Activated naive CD8-positive, alpha-beta T cell treated with anti-CD3 and anti-CD28 coated beads, Interleukin-2, amount 10 ng/mL, durations not matched to agents 7 days and 5 days (primary cell): Measurements from ENCODE around the gene HEATR5A. TPM values are rescaled to one million over a fixed set of nuclear protein-coding genes. Genes with fewer than 3 reads are reported as not detected.
"Not testable (repeated sequence)": the region's sequence is repeated elsewhere in the genome, so short reads cannot be mapped to it uniquely, and the experiment has no call there.

Source experiments
- ATAC-seq: fragments of 150-1000 bp; cut with Tn5 transposase; one replicate; pipeline ENCODE4 v1.10.0; 2021; ENCODE audit warnings: low read depth, moderate library complexity
- POLR2A ChIA-PET: fragments of 350-600 bp; sonication (Branson Sonifier 250); formaldehyde crosslinking; loops from one replicate; lab custom pipeline; 2021; ENCODE audit warnings: antibody characterized with exemption; lab: Charles Lee
- DNase-seq: peaks from one replicate; pipeline ENCODE4 v3.0.0; 2021
- H3K27ac Mint-ChIP-seq: one replicate; pipeline ENCODE4 v1.8.0; 2022; ENCODE audit warnings: mild to moderate bottlenecking, mixed read lengths
- H3K27me3 Mint-ChIP-seq: one replicate; pipeline ENCODE4 v1.8.0; 2022; ENCODE audit warnings: mild to moderate bottlenecking, moderate library complexity, mixed read lengths
- H3K36me3 Mint-ChIP-seq: one replicate; pipeline ENCODE4 v1.8.0; 2021; ENCODE audit warnings: mild to moderate bottlenecking, mixed read lengths
- H3K4me1 Mint-ChIP-seq: one replicate; pipeline ENCODE4 v1.8.0; 2021; ENCODE audit warnings: mixed read lengths
- H3K4me3 Mint-ChIP-seq: one replicate; pipeline ENCODE4 v1.8.0; 2022; ENCODE audit warnings: mild to moderate bottlenecking, moderate library complexity, mixed read lengths
- H3K9me3 Mint-ChIP-seq: one replicate; pipeline ENCODE4 v1.8.0; 2021; ENCODE audit warnings: mixed read lengths
- total RNA-seq, 2 experiments: library from RNA; stranded (reverse); gene quantifications; one replicate each; pipeline ENCODE4 v1.2.3, GENCODE V29; 2021

The HEATR5A gene
- total RNA-seq, 2 experiments from 2014 or later: 9.4 to 11.5 TPM

GRCh38 chr14:31292937-31293616 lies 127.3 kb downstream of the HEATR5A start:
- Mint-ChIP-seq H3K27ac (no peak overlapping the region), H3K4me3 (no peak overlapping the region), H3K27me3 (no peaks in the 10 kb centered on the region), H3K36me3 (no peaks in the 10 kb centered on the region), H3K4me1 (peaks cover 2% of the 10 kb centered on the region), H3K9me3 (peaks cover 1% of the 10 kb centered on the region)
- ATAC-seq: no peak
- DNase-seq: no peak
- POLR2A ChIA-PET: no interaction called here

- POLR2A ChIA-PET: no interaction called here
- Mint-ChIP-seq H3K4me1 (peaks cover 2% of the 10 kb centered on the region), H3K9me3 (peaks cover 5% of the 10 kb centered on the region), H3K27ac (no peak overlapping the region), H3K36me3 (no peaks in the 10 kb centered on the region), H3K27me3 (no peaks in the 10 kb centered on the region), H3K4me3 (no peak overlapping the region)
- DNase-seq (no peak), ATAC-seq (no peak)
Measured at GRCh38 chr14:31291210-31291609, 129.1 kb downstream of the HEATR5A start.

- no peak overlapping the region for H3K27ac Mint-ChIP-seq
- peaks cover 10% of the 10 kb centered on the region for H3K4me1 Mint-ChIP-seq
- POLR2A ChIA-PET: no interaction called here
- peaks cover 5% of the 10 kb centered on the region for H3K9me3 Mint-ChIP-seq
- ATAC-seq (no peak), DNase-seq (no peak)
- H3K4me3 Mint-ChIP-seq: no peak overlapping the region
- no peaks in the 10 kb centered on the region for H3K36me3 Mint-ChIP-seq
- H3K27me3 Mint-ChIP-seq: no peaks in the 10 kb centered on the region
Measured at GRCh38 chr14:31287294-31287972, 132.9 kb downstream of the HEATR5A start.

GRCh38 chr14:31286456-31287293 lies 133.7 kb downstream of the HEATR5A start:
- no peak for ATAC-seq
- Mint-ChIP-seq H3K36me3 (no peaks in the 10 kb centered on the region), H3K27me3 (no peaks in the 10 kb centered on the region), H3K4me1 (peaks cover 10% of the 10 kb centered on the region), H3K27ac (no peak overlapping the region), H3K9me3 (peaks cover 5% of the 10 kb centered on the region), H3K4me3 (no peak overlapping the region)
- POLR2A ChIA-PET: no interaction called here
- no peak for DNase-seq

- H3K9me3 Mint-ChIP-seq: peaks cover 8% of the 10 kb centered on the region
- no peaks in the 10 kb centered on the region for H3K36me3 Mint-ChIP-seq
- no peak overlapping the region for H3K27ac Mint-ChIP-seq
- peak overlapping the region; percentile 14 for H3K4me3 Mint-ChIP-seq
- POLR2A ChIA-PET: no interaction called here
- peaks cover 8% of the 10 kb centered on the region for H3K4me1 Mint-ChIP-seq
- no peaks in the 10 kb centered on the region for H3K27me3 Mint-ChIP-seq
- no peak for ATAC-seq
- no peak for DNase-seq
Measured at GRCh38 chr14:31283578-31284252, 136.6 kb downstream of the HEATR5A start.

- Mint-ChIP-seq H3K27me3 (no peaks in the 10 kb centered on the region), H3K27ac (no peak overlapping the region), H3K9me3 (peaks cover 7% of the 10 kb centered on the region), H3K4me1 (peaks cover 8% of the 10 kb centered on the region), H3K4me3 (no peak overlapping the region), H3K36me3 (no peaks in the 10 kb centered on the region)
- ATAC-seq (no peak), DNase-seq (no peak)
- POLR2A ChIA-PET: no interaction called here
Measured at GRCh38 chr14:31283153-31283552, 137.2 kb downstream of the HEATR5A start.

- Mint-ChIP-seq H3K9me3 (peaks cover 5% of the 10 kb centered on the region), H3K4me1 (peaks cover 8% of the 10 kb centered on the region), H3K36me3 (peaks cover 1% of the 10 kb centered on the region), H3K27ac (no peak overlapping the region), H3K4me3 (no peak overlapping the region), H3K27me3 (no peaks in the 10 kb centered on the region)
- ATAC-seq: no peak
- no peak for DNase-seq
- POLR2A ChIA-PET: no interaction called here
Measured at GRCh38 chr14:31280871-31281220, 139.5 kb downstream of the HEATR5A start.

GRCh38 chr14:31280132-31280870 lies 140.0 kb downstream of the HEATR5A start:
- no peak overlapping the region for H3K4me3 Mint-ChIP-seq
- ATAC-seq (no peak), DNase-seq (no peak)
- H3K4me1 Mint-ChIP-seq: peaks cover 8% of the 10 kb centered on the region
- POLR2A ChIA-PET: interaction anchor here (0.6 kb wide), 1 partner anchor 62 kb away, joined by 4 read pairs; no protein-coding TSS in a partner anchor
- peaks cover 5% of the 10 kb centered on the region for H3K9me3 Mint-ChIP-seq
- H3K27me3 Mint-ChIP-seq: no peaks in the 10 kb centered on the region
- H3K27ac Mint-ChIP-seq: no peak overlapping the region
- H3K36me3 Mint-ChIP-seq: peaks cover 1% of the 10 kb centered on the region

GRCh38 chr14:31278883-31279282 lies 141.5 kb downstream of the HEATR5A start:
- peaks cover 9% of the 10 kb centered on the region for H3K4me1 Mint-ChIP-seq
- H3K4me3 Mint-ChIP-seq: no peak overlapping the region
- no peak overlapping the region for H3K27ac Mint-ChIP-seq
- ATAC-seq (no peak), DNase-seq (no peak)
- H3K9me3 Mint-ChIP-seq: peaks cover 6% of the 10 kb centered on the region
- POLR2A ChIA-PET: no interaction called here
- H3K36me3 Mint-ChIP-seq: peaks cover 1% of the 10 kb centered on the region
- H3K27me3 Mint-ChIP-seq: no peaks in the 10 kb centered on the region

GRCh38 chr14:31277085-31277484 lies 143.3 kb downstream of the HEATR5A start:
- POLR2A ChIA-PET: no interaction called here
- no peak overlapping the region for H3K27ac Mint-ChIP-seq
- no peak overlapping the region for H3K4me3 Mint-ChIP-seq
- H3K36me3 Mint-ChIP-seq: peaks cover 1% of the 10 kb centered on the region
- no peaks in the 10 kb centered on the region for H3K27me3 Mint-ChIP-seq
- ATAC-seq: no peak
- H3K9me3 Mint-ChIP-seq: peaks cover 6% of the 10 kb centered on the region
- H3K4me1 Mint-ChIP-seq: peaks cover 2% of the 10 kb centered on the region
- DNase-seq: no peak

GRCh38 chr14:31276417-31276816 lies 143.9 kb downstream of the HEATR5A start:
- H3K4me1 Mint-ChIP-seq, ATAC-seq, POLR2A ChIA-PET, H3K27ac Mint-ChIP-seq, DNase-seq, H3K9me3 Mint-ChIP-seq, H3K4me3 Mint-ChIP-seq, H3K36me3 Mint-ChIP-seq, H3K27me3 Mint-ChIP-seq: not testable (repeated sequence)

GRCh38 chr14:31275731-31276130 lies 144.6 kb downstream of the HEATR5A start:
- POLR2A ChIA-PET: no interaction called here
- Mint-ChIP-seq H3K36me3 (peaks cover 1% of the 10 kb centered on the region), H3K27me3 (no peaks in the 10 kb centered on the region), H3K4me3 (no peak overlapping the region), H3K4me1 (peaks cover 2% of the 10 kb centered on the region), H3K9me3 (peaks cover 6% of the 10 kb centered on the region), H3K27ac (no peak overlapping the region)
- DNase-seq (no peak), ATAC-seq (no peak)

- H3K4me1 Mint-ChIP-seq: peaks cover 2% of the 10 kb centered on the region
- DNase-seq (no peak), ATAC-seq (no peak)
- no peak overlapping the region for H3K4me3 Mint-ChIP-seq
- H3K9me3 Mint-ChIP-seq: peaks cover 9% of the 10 kb centered on the region
- POLR2A ChIA-PET: no interaction called here
- H3K27me3 Mint-ChIP-seq: no peaks in the 10 kb centered on the region
- H3K27ac Mint-ChIP-seq: no peak overlapping the region
- H3K36me3 Mint-ChIP-seq: peaks cover 2% of the 10 kb centered on the region
Measured at GRCh38 chr14:31271648-31272047, 148.7 kb downstream of the HEATR5A start.
